D721Med (cell line): ENCODE measurements around the gene MSL3B.

ENCODE experiments used
- DNase-seq: peaks from one replicate; pipeline ENCODE4 v3.0.0; 2011; ENCODE audit warnings: low spot score; ENCODE audit not compliant: insufficient read length
- FAIRE-seq: peaks from 2 replicates; lab custom pipeline; 2011; peaks lifted over from hg19 to GRCh38; lab: Jason Lieb, UNC
- TF ChIP-seq, protein P1 (sequence below): IDR thresholded peaks from 2 replicates; pipeline ENCODE4 v1.5.1; 2012; ENCODE audit warnings: mild to moderate bottlenecking, control low read depth; ENCODE audit not compliant: insufficient read depth; ENCODE audit errors: missing control alignments

MSL3B gene

DNA sequence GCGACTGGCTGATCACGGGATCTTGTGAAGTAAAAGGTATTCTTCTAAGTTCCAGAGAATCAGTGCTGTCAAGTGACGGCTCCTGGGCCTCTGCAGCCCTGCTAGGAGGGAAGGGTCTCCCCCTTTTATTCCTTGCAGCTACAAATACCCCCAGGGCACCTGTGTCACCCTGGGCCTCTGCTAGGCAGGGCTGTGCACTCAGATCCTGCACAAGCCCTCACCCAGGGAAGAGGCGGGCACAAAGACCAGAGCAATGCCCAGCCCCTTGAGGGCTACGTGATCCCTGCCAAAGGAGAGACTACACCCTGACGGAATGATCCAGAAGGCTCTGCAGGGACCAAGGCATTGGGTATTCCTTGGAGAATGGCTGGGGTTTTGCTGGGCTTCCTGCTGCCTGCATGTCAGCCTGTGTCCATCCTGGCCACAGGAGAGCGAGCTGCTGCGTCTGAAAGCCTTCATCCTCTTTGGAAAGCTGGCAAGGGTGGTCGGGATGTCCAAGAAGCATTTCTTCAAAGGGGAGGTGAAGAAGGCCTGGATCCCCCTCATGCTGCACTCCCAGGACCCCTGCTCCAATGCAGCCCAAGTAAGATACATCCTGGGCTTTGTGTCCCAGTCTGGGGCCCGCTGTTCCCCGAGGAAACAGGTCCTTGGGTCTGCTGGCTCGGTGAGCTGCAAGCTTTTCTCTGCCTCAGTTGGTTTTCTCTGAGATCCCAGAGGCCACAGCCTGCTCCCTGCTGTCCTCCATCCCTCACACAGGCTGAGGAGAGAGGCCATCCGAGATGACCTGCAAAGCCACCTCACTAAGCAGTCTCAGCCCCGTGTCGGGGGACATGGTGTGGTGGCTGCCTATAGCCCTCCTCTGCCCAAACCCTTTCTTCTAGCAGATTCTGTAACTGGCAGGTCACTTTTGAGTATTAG lies 38.7 kb downstream of the MSL3B start:
- no peak for FAIRE-seq
- no peak for DNase-seq
- TF ChIP-seq, protein P1, sequence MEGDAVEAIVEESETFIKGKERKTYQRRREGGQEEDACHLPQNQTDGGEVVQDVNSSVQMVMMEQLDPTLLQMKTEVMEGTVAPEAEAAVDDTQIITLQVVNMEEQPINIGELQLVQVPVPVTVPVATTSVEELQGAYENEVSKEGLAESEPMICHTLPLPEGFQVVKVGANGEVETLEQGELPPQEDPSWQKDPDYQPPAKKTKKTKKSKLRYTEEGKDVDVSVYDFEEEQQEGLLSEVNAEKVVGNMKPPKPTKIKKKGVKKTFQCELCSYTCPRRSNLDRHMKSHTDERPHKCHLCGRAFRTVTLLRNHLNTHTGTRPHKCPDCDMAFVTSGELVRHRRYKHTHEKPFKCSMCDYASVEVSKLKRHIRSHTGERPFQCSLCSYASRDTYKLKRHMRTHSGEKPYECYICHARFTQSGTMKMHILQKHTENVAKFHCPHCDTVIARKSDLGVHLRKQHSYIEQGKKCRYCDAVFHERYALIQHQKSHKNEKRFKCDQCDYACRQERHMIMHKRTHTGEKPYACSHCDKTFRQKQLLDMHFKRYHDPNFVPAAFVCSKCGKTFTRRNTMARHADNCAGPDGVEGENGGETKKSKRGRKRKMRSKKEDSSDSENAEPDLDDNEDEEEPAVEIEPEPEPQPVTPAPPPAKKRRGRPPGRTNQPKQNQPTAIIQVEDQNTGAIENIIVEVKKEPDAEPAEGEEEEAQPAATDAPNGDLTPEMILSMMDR: no peak

DNA sequence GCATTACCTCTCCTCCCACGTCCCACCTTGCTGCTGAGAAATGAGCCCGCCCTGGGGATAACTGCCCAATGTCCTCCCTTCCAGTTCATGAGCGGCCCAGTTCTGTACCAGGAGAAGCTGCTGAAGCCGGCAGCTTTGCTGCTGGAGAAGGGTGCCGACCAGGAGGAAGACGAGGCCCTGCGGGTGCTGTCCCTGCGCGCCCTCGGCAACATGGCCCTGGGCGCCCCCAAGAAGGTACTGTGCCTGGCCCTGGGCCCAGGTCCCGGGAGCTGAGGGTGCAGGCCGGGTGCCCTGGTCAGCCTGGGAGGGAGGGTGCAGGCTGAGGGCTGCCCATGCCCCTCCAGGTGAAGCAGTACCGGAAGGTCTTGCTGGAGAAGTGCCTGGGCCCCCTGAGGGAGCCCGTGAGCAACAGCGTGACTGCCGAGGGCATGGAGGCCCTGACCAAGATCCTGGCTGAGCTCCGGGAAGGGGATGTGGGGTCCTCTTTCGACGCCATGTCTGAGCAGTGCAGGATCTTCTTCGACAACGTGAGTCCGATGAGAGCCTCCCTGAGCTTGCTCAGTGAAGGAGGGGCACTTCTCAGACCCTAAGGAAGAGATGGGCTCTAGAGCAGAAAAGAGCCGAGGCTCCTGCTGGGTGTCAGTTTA lies 39.5 kb downstream of the MSL3B start:
- FAIRE-seq (no peak), DNase-seq (no peak)

DNA sequence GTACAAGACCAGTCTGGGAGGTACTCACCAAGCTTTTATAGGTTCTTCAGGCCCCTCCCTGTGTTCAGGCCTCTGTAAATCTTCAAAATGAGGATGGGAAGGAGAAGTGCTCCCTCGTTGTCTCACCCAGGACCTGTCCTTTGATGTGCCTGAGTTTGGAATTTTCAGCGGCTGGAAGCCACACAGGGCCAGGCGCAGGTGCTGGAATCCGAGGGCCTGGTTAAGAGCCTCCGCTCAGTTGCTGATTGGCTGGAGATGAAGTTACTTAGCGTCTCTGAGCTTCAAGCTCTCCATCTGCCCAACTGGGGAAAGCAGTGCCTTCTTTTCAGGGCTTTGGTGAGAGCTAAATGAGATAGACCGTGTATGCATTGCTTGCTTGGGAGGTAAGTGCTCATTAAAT lies 43.8 kb downstream of the MSL3B start:
- TF ChIP-seq, protein P1: no peak
- FAIRE-seq (no peak), DNase-seq (no peak)

More for the DNA sequence above, 39.5 kb downstream of the MSL3B start:
- TF ChIP-seq, protein P1: no peak

DNA sequence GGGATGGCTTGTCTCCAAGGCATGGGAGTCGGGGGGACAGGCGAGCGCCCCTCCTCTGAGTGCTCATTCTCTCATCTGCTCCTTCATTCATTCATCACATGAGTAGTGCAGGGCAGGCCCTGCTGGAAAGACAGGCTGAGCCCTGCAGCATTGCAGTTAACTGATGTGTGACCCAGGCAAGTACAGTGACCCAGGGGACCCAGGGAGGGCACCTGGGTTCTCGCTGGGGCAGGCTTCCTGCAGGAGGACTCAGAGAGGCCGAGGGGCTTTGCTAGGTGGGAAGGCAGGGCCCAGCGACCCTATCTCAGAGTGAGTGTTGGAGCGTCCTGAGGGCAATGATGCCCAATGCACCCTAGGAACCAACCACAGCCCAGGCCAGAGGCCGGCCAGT lies 44.5 kb downstream of the MSL3B start:
- TF ChIP-seq, protein P1: no peak
- DNase-seq (no peak), FAIRE-seq (no peak)

DNA sequence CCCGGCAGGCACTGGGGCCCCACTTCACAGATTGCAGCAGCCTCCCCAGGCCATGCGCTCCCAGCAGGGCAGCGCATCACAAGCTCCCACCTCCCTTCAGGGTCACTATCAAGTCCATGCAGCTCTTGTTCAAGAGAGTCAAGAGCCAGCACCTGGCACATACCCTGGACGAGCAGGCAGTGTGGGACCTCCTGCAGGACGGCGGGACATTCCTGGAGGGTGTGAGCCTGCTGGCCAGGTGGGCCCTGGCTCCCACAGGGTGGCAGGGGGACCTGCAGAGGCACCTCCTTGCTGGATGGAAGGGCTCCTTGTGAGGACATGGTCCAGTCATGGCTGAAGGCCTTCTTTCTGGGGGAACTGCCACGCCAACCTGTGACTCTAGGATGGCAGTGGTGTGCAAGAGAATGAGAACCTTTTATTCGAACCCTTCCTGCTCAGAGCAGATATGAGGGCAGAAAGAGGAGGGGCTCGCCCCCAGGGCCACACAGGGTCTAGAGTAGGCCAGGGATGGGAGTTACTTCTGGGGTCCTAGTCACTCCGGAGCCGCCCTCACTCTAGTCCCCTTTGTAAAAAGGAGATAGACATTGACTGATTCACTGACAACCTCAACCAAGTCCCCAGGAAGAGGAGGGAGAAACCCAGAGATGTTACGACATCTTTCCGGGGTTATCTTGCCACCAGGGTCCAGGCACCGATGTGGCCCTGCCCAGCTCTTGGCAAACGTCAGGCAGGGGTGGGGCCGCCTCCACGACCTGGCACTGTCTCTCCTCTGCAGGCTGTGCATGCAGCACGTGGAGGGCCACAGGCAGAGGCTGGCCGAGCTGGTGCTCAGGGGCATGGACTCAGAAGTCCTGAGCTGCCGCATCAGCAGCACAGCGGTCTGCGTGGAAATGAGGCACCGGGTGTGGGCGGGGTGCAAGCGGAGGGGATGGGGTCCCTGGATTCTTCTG lies 45.1 kb downstream of the MSL3B start:
- DNase-seq: no peak
- TF ChIP-seq, protein P1: no peak
- FAIRE-seq: no peak

DNA sequence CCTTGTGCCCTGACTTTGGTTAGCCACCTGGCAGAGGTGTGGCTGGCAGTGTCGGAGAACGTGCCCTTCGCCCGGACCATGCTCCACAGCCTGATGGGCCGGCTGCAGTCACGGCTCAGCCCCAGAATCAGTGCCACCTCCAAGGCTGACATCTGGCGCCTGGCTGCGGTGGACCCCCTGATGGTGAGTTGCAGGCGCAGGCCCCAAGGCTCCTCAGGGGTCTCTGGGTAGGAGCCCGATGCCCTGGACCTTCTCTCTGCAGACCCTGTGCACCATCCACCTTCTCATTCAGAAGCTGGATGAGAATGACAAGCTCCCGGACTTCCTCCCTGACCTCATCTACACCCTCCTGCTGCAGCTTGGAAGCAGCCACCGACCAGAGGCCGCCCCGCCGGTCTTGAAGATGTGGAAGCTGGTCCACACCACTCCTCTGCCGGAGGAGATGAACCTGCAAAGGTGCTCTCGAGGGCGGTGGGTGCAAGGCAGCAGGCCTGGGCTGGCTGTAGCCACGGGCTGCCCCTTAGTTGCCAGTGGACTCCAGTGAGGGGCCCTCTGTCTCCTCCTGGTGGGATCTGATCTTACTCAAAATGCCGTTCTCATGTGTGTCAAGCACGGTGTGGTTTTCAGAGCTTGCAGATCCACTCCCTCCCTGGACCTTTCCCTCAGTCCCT lies 46.0 kb downstream of the MSL3B start:
- DNase-seq (no peak), FAIRE-seq (no peak)
- TF ChIP-seq, protein P1: no peak
